Karpas-422 (cell line): Measurements from ENCODE around the gene DDX28. TPM values are rescaled to one million over a fixed set of nuclear protein-coding genes. Genes with fewer than 3 reads are reported as not detected.
"Not testable (repeated sequence)": the region's sequence is repeated elsewhere in the genome, so short reads cannot be mapped to it uniquely, and the experiment has no call there.

ENCODE experiments used
- DNase-seq: peaks from one replicate; pipeline ENCODE4 v3.0.0-alpha.2; 2015
- H2AFZ ChIP-seq: fragments of 200-600 bp; sonication (generic); 2 replicates; pipeline ENCODE4 v1.6.1; 2014; ENCODE audit warnings: antibody characterized with exemption, low read length, mixed read lengths
- H3K27ac ChIP-seq: fragments of 200-600 bp; sonication (generic); 2 replicates; pipeline ENCODE4 v1.5.1; 2014; ENCODE audit warnings: mild to moderate bottlenecking, low read length, moderate library complexity
- H3K27me3 ChIP-seq: fragments of 200-600 bp; sonication (generic); 2 replicates; pipeline ENCODE4 v1.6.1; 2014; ENCODE audit warnings: low read length, mixed read lengths
- H3K36me3 ChIP-seq: fragments of 200-600 bp; sonication (generic); 2 replicates; pipeline ENCODE4 v1.6.1; 2014; ENCODE audit warnings: low read length, mixed read lengths; ENCODE audit not compliant: insufficient read depth
- H3K4me1 ChIP-seq: fragments of 200-600 bp; sonication (generic); 2 replicates; pipeline ENCODE4 v1.6.1; 2014; ENCODE audit warnings: mild to moderate bottlenecking, low read length, mixed read lengths
- H3K4me2 ChIP-seq: fragments of 200-600 bp; sonication (generic); 2 replicates; pipeline ENCODE4 v1.6.1; 2014; ENCODE audit warnings: low read length, low read depth, mild to moderate bottlenecking; ENCODE audit not compliant: poor library complexity, severe bottlenecking
- H3K4me3 ChIP-seq: fragments of 200-600 bp; sonication (generic); 2 replicates; pipeline ENCODE4 v1.5.1; 2014; ENCODE audit warnings: mild to moderate bottlenecking, antibody characterized with exemption, low read length, mixed read lengths
- H3K79me2 ChIP-seq: fragments of 200-600 bp; sonication (generic); 2 replicates; pipeline ENCODE4 v1.6.1; 2014; ENCODE audit warnings: mild to moderate bottlenecking, low read length, mixed read lengths
- H3K9ac ChIP-seq: fragments of 200-600 bp; sonication (generic); 2 replicates; pipeline ENCODE4 v1.6.0; 2014; ENCODE audit warnings: low read length
- H3K9me2 ChIP-seq: fragments of 200-600 bp; sonication (generic), shearing (Covaris generic); replicated peaks from 2 replicates; pipeline ENCODE4 v1.6.0; 2014; ENCODE audit warnings: mild to moderate bottlenecking, low read length, moderate library complexity; ENCODE audit not compliant: insufficient read depth
- H3K9me3 ChIP-seq: fragments of 300-700, 200-600 bp; sonication (generic); 2 replicates; pipeline ENCODE4 v1.6.1; 2014; ENCODE audit warnings: low read length, mixed read lengths
- H4K20me1 ChIP-seq: fragments of 200-600 bp; sonication (generic); 2 replicates; pipeline ENCODE4 v1.6.1; 2014; ENCODE audit warnings: mild to moderate bottlenecking, antibody characterized with exemption, low read length, low read depth; ENCODE audit not compliant: insufficient read depth
- total RNA-seq: library from RNA; depleted of rRNA; stranded (reverse); fragments of >200 nt; shearing (Covaris generic); gene quantifications from 2 replicates; pipeline ENCODE4 v1.2.3, GENCODE V29; 2014; ENCODE audit warnings: low replicate concordance

DDX28 gene
- total RNA-seq, 1 experiment from 2014 or later, result 10.8 TPM

- Histone ChIP-seq H3K36me3 (peaks cover 20% of the 10 kb centered on the region), H3K79me2 (peaks cover 15% of the 10 kb centered on the region)
- H3K4me2 ChIP-seq, H3K9ac ChIP-seq, H2AFZ ChIP-seq, H3K9me3 ChIP-seq, H3K9me2 ChIP-seq, H4K20me1 ChIP-seq, H3K4me3 ChIP-seq, DNase-seq, H3K27ac ChIP-seq, H3K27me3 ChIP-seq, H3K4me1 ChIP-seq: not testable (repeated sequence)
These were observed 7.1 kb upstream of the DDX28 start for GRCh38 chr16:68030108-68030507.

GRCh38 chr16:68028996-68029395, 6.0 kb upstream of the DDX28 start:
- H3K27ac ChIP-seq, result no peak overlapping the region
- H3K4me1 ChIP-seq, result peaks cover 7% of the 10 kb centered on the region
- no peaks in the 10 kb centered on the region for H4K20me1 ChIP-seq
- no peak overlapping the region for H3K4me3 ChIP-seq
- H3K9ac ChIP-seq, result no peak overlapping the region
- peaks cover 20% of the 10 kb centered on the region for H3K36me3 ChIP-seq
- H3K9me2 ChIP-seq, result no peaks in the 10 kb centered on the region
- no peaks in the 10 kb centered on the region for H3K27me3 ChIP-seq
- peaks cover 26% of the 10 kb centered on the region for H3K79me2 ChIP-seq
- no peak overlapping the region for H2AFZ ChIP-seq
- DNase-seq, result no peak
- no peaks in the 10 kb centered on the region for H3K9me3 ChIP-seq
- no peak overlapping the region for H3K4me2 ChIP-seq

GRCh38 chr16:68022278-68022727, 729 bp downstream of the DDX28 start:
- peak overlapping the region; percentile 91 for H3K4me3 ChIP-seq
- peaks cover 14% of the 10 kb centered on the region for H4K20me1 ChIP-seq
- no peaks in the 10 kb centered on the region for H3K27me3 ChIP-seq
- no peak for DNase-seq
- H3K4me1 ChIP-seq, result peaks cover 21% of the 10 kb centered on the region
- H3K4me2 ChIP-seq, result peak overlapping the region; percentile 98
- H3K79me2 ChIP-seq, result peaks cover 48% of the 10 kb centered on the region
- peaks cover 26% of the 10 kb centered on the region for H3K36me3 ChIP-seq
- H3K9ac ChIP-seq, result peak overlapping the region; percentile 90
- no peaks in the 10 kb centered on the region for H3K9me3 ChIP-seq
- H3K9me2 ChIP-seq, result no peaks in the 10 kb centered on the region
- no peak overlapping the region for H3K27ac ChIP-seq
- H2AFZ ChIP-seq, result no peak overlapping the region

DNA sequence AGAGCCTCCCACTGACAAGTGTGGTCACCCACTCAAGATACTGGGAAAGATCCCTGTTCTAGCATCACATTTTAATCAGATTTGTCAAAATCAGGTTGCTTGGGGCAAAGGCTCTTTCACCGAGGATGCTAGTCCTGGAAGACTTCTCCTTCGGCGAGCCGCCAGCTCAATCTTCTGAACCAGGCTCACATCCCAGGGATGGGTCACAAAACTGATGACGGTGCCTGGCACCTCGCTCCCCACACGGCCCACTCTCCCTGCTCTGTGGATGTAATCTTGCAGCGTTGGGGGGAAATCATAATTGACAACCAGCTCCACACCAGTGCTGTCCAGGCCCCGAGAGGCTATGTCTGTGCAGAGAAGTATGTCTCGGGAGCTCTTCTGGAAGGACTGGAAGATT, 1.5 kb downstream of the DDX28 start:
- Histone ChIP-seq H3K9me3 (no peaks in the 10 kb centered on the region), H3K27ac (no peak overlapping the region), H3K9ac (no peak overlapping the region)

GRCh38 chr16:68019167-68019680, 3.8 kb downstream of the DDX28 start:
- Histone ChIP-seq H3K4me2 (no peak overlapping the region), H3K9me3 (no peaks in the 10 kb centered on the region), H3K79me2 (peaks cover 31% of the 10 kb centered on the region), H4K20me1 (peaks cover 14% of the 10 kb centered on the region), H3K36me3 (peaks cover 13% of the 10 kb centered on the region; the same call in 1 of the 2 replicates), H3K27me3 (no peaks in the 10 kb centered on the region), H3K4me3 (no peak overlapping the region), H3K4me1 (peaks cover 16% of the 10 kb centered on the region), H3K9ac (no peak overlapping the region), H3K27ac (no peak overlapping the region), H2AFZ (no peak overlapping the region), H3K9me2 (no peaks in the 10 kb centered on the region)
- DNase-seq, result no peak

More for the DNA sequence above, 1.5 kb downstream of the DDX28 start:
- Histone ChIP-seq H3K9me2 (no peaks in the 10 kb centered on the region), H3K4me1 (peaks cover 21% of the 10 kb centered on the region), H3K4me3 (peak overlapping the region; percentile 91; the same call in 1 of the 2 replicates), H3K27me3 (no peaks in the 10 kb centered on the region), H2AFZ (no peak overlapping the region), H3K36me3 (peaks cover 23% of the 10 kb centered on the region), H3K4me2 (peak overlapping the region; percentile 98), H4K20me1 (peaks cover 14% of the 10 kb centered on the region), H3K79me2 (peaks cover 48% of the 10 kb centered on the region)
- no peak for DNase-seq

GRCh38 chr16:68015681-68016080, 7.4 kb downstream of the DDX28 start, which contains the start of gene DPEP2NB:
TSS of gene DPEP2NB (minus strand) at chr16:68015911. CDS start at chr16:68015770, 141 bp downstream.
- Histone ChIP-seq H3K4me3 (no peak within 1 kb of the TSS), H3K4me2 (no peak within 1 kb of the TSS), H3K4me1 (peaks cover 3% of the 10 kb centered on the region; the same call in 1 of the 2 replicates), H3K36me3 (no peaks in the 10 kb centered on the region), H3K9me3 (no peaks in the 10 kb centered on the region), H4K20me1 (no peaks in the 10 kb centered on the region), H3K27ac (no peak within 1 kb of the TSS), H3K27me3 (no peaks in the 10 kb centered on the region), H3K9me2 (no peaks in the 10 kb centered on the region), H3K79me2 (no peaks in the 10 kb centered on the region), H3K9ac (no peak within 1 kb of the TSS), H2AFZ (no peak within 1 kb of the TSS)
- no peak for DNase-seq

GRCh38 chr16:68013440-68013839, 9.6 kb downstream of the DDX28 start:
- H3K9me2 ChIP-seq, result no peaks in the 10 kb centered on the region
- H3K27me3 ChIP-seq, result no peaks in the 10 kb centered on the region
- H3K79me2 ChIP-seq, result no peaks in the 10 kb centered on the region
- H3K27ac ChIP-seq, result no peak overlapping the region
- no peak overlapping the region for H3K4me2 ChIP-seq
- DNase-seq, result no peak
- H3K9me3 ChIP-seq, result no peaks in the 10 kb centered on the region
- H3K36me3 ChIP-seq, result no peaks in the 10 kb centered on the region
- peaks cover 3% of the 10 kb centered on the region; the same call in 1 of the 2 replicates for H3K4me1 ChIP-seq
- H3K4me3 ChIP-seq, result no peak overlapping the region
- peak overlapping the region; percentile 81; the same call in 1 of the 2 replicates for H2AFZ ChIP-seq
- no peak overlapping the region for H3K9ac ChIP-seq
- no peaks in the 10 kb centered on the region for H4K20me1 ChIP-seq

DNA sequence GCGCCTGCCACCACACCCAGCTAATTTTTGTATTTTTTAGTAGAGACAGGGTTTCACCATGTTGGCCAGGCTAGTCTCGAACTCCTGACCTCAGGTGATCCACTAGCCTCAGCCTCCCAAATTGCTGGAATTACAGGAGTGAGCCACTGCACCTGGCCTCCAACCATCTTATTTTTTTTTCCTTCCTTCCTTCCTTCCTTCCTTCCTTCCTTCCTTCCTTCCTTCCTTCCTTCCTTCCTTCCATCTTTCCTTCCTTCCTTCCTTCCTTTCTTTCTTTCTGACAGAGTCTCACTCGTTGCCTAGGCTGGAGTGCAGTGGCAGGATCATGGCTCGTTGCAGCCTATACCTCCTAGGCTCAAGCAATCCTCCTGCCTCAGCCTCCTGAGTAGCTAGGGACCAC, 13.2 kb downstream of the DDX28 start:
- not testable (repeated sequence) for H3K79me2 ChIP-seq, H3K36me3 ChIP-seq, H4K20me1 ChIP-seq, H3K9me2 ChIP-seq, H3K9me3 ChIP-seq, DNase-seq, H2AFZ ChIP-seq, H3K27me3 ChIP-seq, H3K9ac ChIP-seq, H3K4me1 ChIP-seq, H3K27ac ChIP-seq, H3K4me2 ChIP-seq, H3K4me3 ChIP-seq
